Osteocyte (in vitro differentiated cells): Measurements from ENCODE around the gene ETS1. TPM values are rescaled to one million over a fixed set of nuclear protein-coding genes. Genes with fewer than 3 reads are reported as not detected.

Source experiments
- DNase-seq: peaks from one replicate; pipeline ENCODE4 v3.0.0; 2021; ENCODE audit warnings: mixed read lengths; ENCODE audit not compliant: unreplicated experiment; ENCODE audit errors: extremely low spot score
- H3K27ac Mint-ChIP-seq: one replicate; pipeline ENCODE4 v1.8.0; 2021; ENCODE audit warnings: mild to moderate bottlenecking, mixed read lengths; ENCODE audit not compliant: unreplicated experiment
- H3K27me3 Mint-ChIP-seq: one replicate; pipeline ENCODE4 v1.8.0; 2021; ENCODE audit warnings: mixed read lengths; ENCODE audit not compliant: unreplicated experiment
- H3K36me3 Mint-ChIP-seq: one replicate; pipeline ENCODE4 v1.8.0; 2021; ENCODE audit warnings: mixed read lengths; ENCODE audit not compliant: unreplicated experiment
- H3K4me1 Mint-ChIP-seq: one replicate; pipeline ENCODE4 v1.8.0; 2021; ENCODE audit warnings: mixed read lengths; ENCODE audit not compliant: unreplicated experiment
- H3K4me3 Mint-ChIP-seq: one replicate; pipeline ENCODE4 v1.8.0; 2021; ENCODE audit warnings: mild to moderate bottlenecking, moderate library complexity, mixed read lengths; ENCODE audit not compliant: unreplicated experiment
- H3K9me3 Mint-ChIP-seq: one replicate; pipeline ENCODE4 v1.8.0; 2021; ENCODE audit warnings: mixed read lengths; ENCODE audit not compliant: unreplicated experiment
- CTCF ChIP-seq: fragments of 200-600 bp; sonication (generic); IDR thresholded peaks from 2 replicates; pipeline ENCODE4 v1.5.0; 2021; ENCODE audit warnings: antibody characterized with exemption, mild to moderate bottlenecking, moderate library complexity
- total RNA-seq: library from RNA; stranded (reverse); gene quantifications from 2 replicates; pipeline ENCODE4 v1.2.1, GENCODE V29; 2021

The ETS1 gene
- total RNA-seq, 1 donor from 2014 or later: 77.9 TPM

DNA sequence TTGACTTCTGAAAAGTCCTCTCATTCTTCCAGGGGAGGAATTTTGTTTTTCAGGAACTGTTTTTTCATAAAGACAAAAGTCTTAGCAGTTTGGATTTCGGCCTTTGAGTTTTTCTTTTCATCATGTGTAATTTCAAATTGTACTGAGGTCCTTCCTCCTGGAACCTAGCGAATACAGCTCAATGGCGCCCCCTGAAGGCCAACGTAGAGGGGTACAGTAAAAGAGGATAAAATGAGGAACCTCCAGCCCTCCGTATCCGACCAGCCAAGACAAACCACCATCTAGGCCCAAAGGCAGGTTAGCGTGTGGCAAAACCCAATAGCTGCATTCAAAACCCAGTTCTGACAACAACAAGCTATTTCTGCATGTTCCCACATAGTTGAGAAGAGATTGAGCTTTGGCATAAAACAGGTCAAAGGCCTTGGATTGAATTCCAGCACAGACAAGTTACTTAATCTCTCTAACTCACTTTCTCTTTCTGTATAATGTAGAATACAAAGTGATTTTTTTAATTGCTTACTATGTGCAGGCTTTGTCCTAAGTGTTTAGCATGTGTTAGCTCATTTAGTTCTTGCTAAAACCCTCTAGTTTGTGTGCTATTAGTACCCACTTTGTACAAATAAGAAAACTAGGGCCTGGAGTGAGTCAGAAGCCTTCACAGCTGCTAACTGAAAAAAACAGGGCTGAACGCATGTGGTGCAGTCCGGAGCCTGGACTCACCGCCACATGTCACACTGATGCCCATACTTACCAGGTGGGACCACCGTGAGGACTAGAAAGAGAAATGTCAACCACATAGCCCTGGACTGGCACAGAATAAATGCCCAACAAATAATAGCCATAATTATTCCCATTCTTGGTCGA, 43.2 kb upstream of the ETS1 start:
- TF ChIP-seq CTCF: peak; percentile 85
- peaks cover 27% of the 10 kb centered on the region for H3K4me1 Mint-ChIP-seq
- H3K4me3 Mint-ChIP-seq: no peak overlapping the region
- H3K27me3 Mint-ChIP-seq: no peaks in the 10 kb centered on the region
- DNase-seq: peak; percentile 94
- H3K27ac Mint-ChIP-seq: peak overlapping the region; percentile 20
- H3K36me3 Mint-ChIP-seq: no peaks in the 10 kb centered on the region
- no peaks in the 10 kb centered on the region for H3K9me3 Mint-ChIP-seq

DNA sequence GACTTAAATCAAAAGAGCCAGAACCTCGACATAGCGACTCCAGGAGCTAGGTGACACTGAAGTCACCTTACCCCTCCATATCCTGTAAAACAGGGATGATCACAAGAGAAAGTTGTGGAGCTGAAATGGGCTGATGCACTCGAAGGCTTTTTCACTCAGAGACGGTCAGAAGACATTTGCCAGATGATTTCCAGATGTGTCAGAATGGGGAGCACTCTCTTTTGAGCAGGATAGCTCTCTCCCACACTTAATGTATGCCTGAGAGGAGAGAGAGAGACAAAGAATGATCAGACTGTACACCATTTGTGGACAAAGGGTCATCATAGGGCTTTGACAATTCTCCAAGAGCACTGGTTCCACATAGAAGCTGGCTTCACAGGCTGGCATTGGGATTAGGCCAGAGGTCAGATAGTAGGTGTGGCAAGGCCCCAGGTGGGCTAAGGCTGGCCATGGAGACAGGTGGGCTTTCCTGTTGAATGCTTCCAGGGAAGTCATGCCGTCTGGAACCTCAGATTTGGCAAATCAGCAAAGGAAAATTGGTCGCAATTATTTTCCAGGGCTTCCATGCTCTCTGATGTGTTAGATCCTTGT, 42.3 kb upstream of the ETS1 start:
- TF ChIP-seq CTCF: no peak
- H3K9me3 Mint-ChIP-seq: no peaks in the 10 kb centered on the region
- no peak overlapping the region for H3K4me3 Mint-ChIP-seq

DNA sequence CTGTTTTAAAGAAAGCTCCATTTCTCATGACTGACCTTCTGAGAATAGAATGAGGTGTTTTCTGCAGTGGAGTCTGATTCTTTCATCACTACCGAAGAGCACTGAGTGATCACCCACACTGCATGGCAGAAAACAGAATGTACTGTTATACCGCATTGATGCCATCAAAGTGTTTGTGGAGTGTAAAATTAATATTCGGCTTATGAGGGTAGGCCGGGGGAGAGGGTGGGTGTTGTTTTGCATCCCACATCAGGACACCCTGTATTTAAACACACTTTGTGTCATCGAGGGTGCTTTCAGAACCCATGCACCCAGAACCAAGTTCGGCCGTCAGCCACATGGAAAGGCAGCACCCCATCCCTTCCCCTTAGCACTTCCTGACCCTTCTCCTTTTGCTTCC, 41.3 kb upstream of the ETS1 start:
- H3K36me3 Mint-ChIP-seq: no peaks in the 10 kb centered on the region
- no peak for TF ChIP-seq CTCF
- H3K27ac Mint-ChIP-seq: no peak overlapping the region
- no peak for DNase-seq
- H3K4me3 Mint-ChIP-seq: no peak overlapping the region
- H3K9me3 Mint-ChIP-seq: no peaks in the 10 kb centered on the region
- no peaks in the 10 kb centered on the region for H3K27me3 Mint-ChIP-seq
- peaks cover 31% of the 10 kb centered on the region for H3K4me1 Mint-ChIP-seq

More for the DNA sequence above, 42.3 kb upstream of the ETS1 start:
- H3K27me3 Mint-ChIP-seq: no peaks in the 10 kb centered on the region
- no peak overlapping the region for H3K27ac Mint-ChIP-seq
- H3K36me3 Mint-ChIP-seq: no peaks in the 10 kb centered on the region
- DNase-seq: no peak
- peaks cover 29% of the 10 kb centered on the region for H3K4me1 Mint-ChIP-seq

- DNase-seq: no peak
- Mint-ChIP-seq H3K27me3 (no peaks in the 10 kb centered on the region), H3K4me1 (peaks cover 31% of the 10 kb centered on the region), H3K4me3 (no peak overlapping the region), H3K9me3 (no peaks in the 10 kb centered on the region), H3K36me3 (no peaks in the 10 kb centered on the region), H3K27ac (no peak overlapping the region)
- TF ChIP-seq CTCF: no peak
Measured at GRCh38 chr11:128628325-128628673, 40.9 kb upstream of the ETS1 start.

GRCh38 chr11:128627666-128628324, 40.4 kb upstream of the ETS1 start:
- Mint-ChIP-seq H3K27ac (no peak overlapping the region), H3K4me1 (peaks cover 34% of the 10 kb centered on the region), H3K27me3 (no peaks in the 10 kb centered on the region), H3K4me3 (no peak overlapping the region), H3K9me3 (no peaks in the 10 kb centered on the region), H3K36me3 (no peaks in the 10 kb centered on the region)
- DNase-seq: no peak
- TF ChIP-seq CTCF: no peak
